ENCODE results near the gene TSEN15.

TSEN15 gene

GRCh38 chr1:184051485-184052193 is at the start of gene TSEN15:
TSS of gene TSEN15 (plus strand) at chr1:184051730. CDS start at chr1:184051756, 26 bp downstream.
- DNase-seq, result peak; percentile 80

GRCh38 chr1:184002071-184002470 is 49.5 kb upstream of the TSEN15 start:
- no peak for DNase-seq

- no peak for DNase-seq
Observed at GRCh38 chr1:184004935-184005334, 46.6 kb upstream of the TSEN15 start.

- no peak for DNase-seq
Observed at GRCh38 chr1:184005506-184005905, 46.0 kb upstream of the TSEN15 start.

GRCh38 chr1:184010788-184011187 is 40.7 kb upstream of the TSEN15 start:
- no peak for DNase-seq

- no peak for DNase-seq
Observed at GRCh38 chr1:184012187-184012586, 39.3 kb upstream of the TSEN15 start.

- no peak for DNase-seq
Observed at GRCh38 chr1:184014271-184014670, 37.3 kb upstream of the TSEN15 start.

GRCh38 chr1:184016169-184016568 is 35.4 kb upstream of the TSEN15 start:
- no peak for DNase-seq

GRCh38 chr1:184017306-184017705 is 34.2 kb upstream of the TSEN15 start:
- no peak for DNase-seq

GRCh38 chr1:184018622-184019021 is 32.9 kb upstream of the TSEN15 start:
- DNase-seq, result no peak

GRCh38 chr1:184019069-184019468 is 32.5 kb upstream of the TSEN15 start:
- no peak for DNase-seq

GRCh38 chr1:184019506-184019905 is 32.0 kb upstream of the TSEN15 start:
- DNase-seq, result no peak

GRCh38 chr1:184020328-184020727 is 31.2 kb upstream of the TSEN15 start:
- no peak for DNase-seq

GRCh38 chr1:184020855-184021254 is 30.7 kb upstream of the TSEN15 start:
- DNase-seq, result no peak

GRCh38 chr1:184021728-184022127 is 29.8 kb upstream of the TSEN15 start:
- no peak for DNase-seq

- DNase-seq, result no peak
Observed at GRCh38 chr1:184022668-184023067, 28.9 kb upstream of the TSEN15 start.

GRCh38 chr1:184023171-184023570 is 28.4 kb upstream of the TSEN15 start:
- DNase-seq, result no peak

- no peak for DNase-seq
Observed at GRCh38 chr1:184025242-184025675, 26.3 kb upstream of the TSEN15 start.

- no peak for DNase-seq
Observed at GRCh38 chr1:184027826-184028695, 23.5 kb upstream of the TSEN15 start.

- no peak for DNase-seq
Observed at GRCh38 chr1:184028854-184029623, 22.5 kb upstream of the TSEN15 start.

GRCh38 chr1:184030433-184031091 is 21.0 kb upstream of the TSEN15 start:
- no peak for DNase-seq

GRCh38 chr1:184031092-184031408 is 20.5 kb upstream of the TSEN15 start:
- no peak for DNase-seq

Measured in stimulated activated CD4-positive, alpha-beta T cell treated with anti-CD3 and anti-CD28 coated beads, Interleukin-1b, Interleukin-23, amount 100 ng/mL, for 48 hours (primary cell).